Measurements from ENCODE around the gene YKT6.

YKT6 gene

GRCh38 chr7:44258865-44259546 is 58.2 kb downstream of the YKT6 start:
- no peak for DNase-seq (ENCODE audit: low read depth in 2 of 2)

DNA sequence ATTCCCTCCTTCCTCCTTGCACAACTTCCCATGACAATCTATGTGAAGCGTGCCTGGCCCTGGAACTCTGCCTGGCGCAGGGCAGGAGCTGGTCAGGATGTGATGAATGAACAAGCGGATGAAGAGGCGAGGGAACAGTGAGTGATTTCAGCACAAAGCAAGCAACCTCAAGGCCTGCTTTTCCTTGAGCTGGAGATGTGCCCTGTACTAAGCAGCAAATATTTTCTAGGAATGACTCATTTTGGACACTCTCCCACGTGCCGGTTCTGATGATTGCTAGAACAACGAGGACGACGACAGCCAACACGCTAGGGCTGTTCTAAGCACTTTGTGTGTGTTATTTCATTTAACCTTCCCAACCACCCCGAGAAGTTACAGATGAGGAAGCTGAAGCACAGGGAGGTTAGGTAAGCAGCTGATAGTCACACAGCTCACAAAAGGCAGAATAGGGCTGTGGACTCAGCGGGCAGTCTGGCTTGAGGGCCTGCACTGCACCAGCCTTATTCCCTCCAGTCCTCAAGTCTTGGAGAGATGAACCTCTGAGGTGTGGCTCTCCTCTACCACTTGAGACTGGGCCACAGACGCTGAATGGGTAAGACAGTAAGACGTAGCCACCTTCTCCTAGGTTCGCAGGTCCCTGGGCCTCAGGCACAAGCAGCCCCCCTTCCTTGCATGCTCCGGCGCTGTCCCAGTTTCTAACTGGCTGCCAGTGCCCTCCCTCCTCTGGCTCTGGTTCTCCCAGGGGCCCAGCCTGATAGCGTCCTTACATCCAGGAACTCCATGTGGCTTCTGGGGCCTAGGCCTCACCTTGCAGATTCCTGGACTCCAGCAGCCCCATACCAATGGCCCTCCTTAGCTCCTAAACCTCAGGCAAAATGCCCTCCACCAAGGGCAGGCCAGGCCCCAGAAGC is 59.0 kb downstream of the YKT6 start:
- no peak for DNase-seq (ENCODE audit: low read depth in 2 of 2)

DNA sequence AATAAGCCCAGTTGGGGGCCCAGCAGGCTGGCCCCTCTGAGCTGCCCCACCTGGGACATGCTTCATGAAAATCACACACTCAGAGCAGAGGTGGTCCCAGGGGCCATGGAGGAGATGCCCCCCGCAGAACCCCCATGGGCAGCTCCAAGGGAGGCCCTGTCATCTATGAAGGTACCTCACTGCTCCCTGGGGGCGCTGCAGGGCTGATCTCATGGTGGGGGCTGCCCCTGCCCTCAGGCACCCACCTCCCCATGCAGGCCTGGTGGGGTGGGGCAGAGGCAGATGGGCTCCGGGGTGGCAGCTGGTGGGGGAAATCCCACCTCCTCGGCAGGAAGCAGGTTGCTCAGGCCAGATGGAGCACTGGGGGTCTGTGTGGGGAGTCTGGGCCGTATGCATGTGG is 60.5 kb downstream of the YKT6 start:
- DNase-seq (ENCODE audit: low read depth in 2 of 2): no peak

DNA sequence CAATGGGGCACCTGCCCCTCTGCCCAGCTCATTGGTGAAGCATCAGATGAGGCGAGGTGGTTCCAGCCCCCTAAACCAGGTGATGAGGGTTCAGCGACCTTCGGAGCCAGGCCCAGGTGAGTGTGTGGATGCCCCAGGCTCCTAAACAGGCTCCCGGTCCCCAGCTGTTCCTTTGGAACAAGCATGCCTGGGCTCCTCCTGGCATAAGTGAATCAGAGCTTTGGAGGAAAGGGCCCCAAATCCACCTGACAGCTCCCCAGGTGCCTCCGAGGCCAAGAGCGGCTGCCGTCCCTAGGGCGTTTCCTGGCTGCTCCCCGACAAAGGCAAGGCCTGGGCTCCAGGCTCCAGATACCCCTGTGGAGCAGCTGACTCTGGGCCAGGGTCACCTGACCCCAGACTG is 61.3 kb downstream of the YKT6 start:
- DNase-seq (ENCODE audit: low read depth in 2 of 2): no peak

GRCh38 chr7:44263326-44264082 is 62.7 kb downstream of the YKT6 start:
- no peak for DNase-seq (ENCODE audit: low read depth in 2 of 2)
